Measurements from ENCODE around the gene OR13G1. TPM values are rescaled to one million over a fixed set of nuclear protein-coding genes. Genes with fewer than 3 reads are reported as not detected.

Gene OR13G1
- total RNA-seq, 6 experiments from 2014 or later = not detected

DNA sequence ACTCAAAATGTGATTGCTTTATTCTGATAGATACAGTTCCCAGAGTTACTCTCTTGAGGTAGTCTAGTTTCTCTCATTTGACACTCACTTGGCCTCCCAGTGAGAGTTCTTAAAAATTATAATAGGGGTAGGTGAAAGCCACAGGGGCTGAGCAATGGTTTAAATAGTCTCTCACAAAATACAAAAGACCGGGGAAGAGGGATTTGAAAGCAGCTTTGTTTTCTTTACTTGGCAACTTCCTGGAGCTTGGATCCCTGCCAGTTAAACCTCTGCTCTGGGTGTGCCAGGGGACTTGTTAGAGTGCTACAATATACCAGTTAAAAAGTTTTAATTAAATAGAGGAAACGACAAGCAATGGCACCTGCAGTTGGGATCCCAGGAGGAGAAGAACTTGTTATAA, 31.7 kb downstream of the OR13G1 start:
- H3K4me3 Mint-ChIP-seq = no peak overlapping the region
- TF ChIP-seq CTCF (IDR thresholded peaks at IDR 0.05) = no peak
- no peak for DNase-seq
- no peaks in the 10 kb centered on the region for H3K4me1 Mint-ChIP-seq (ENCODE audit: low read depth)
- no peaks in the 10 kb centered on the region; the same call in 1 of the 2 replicates for H3K27me3 Mint-ChIP-seq (ENCODE audit: insufficient read depth)
- peaks cover 24% of the 10 kb centered on the region; the same call in 1 of the 2 replicates for H3K9me3 Mint-ChIP-seq
- H3K27ac Mint-ChIP-seq = no peak overlapping the region
- H3K36me3 Mint-ChIP-seq (ENCODE audit: low read depth) = no peaks in the 10 kb centered on the region

DNA sequence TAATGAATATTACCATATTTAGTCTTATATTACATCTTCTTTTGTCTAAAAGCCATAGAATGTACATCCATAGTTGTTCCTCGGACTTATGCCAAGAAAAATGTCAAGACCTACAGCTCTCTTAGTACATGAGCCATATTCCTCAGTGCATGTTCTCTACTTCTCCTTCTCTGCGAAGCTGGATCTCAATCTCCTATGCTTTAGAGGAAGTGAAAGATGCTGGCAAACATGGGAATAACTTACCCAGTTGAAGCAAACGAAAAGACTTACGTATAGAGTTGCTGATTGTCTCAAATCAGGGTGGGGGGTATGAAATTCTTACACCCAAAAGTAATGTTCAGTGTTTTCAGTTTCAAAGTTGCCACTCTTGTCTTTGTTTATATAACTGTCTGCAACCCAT, 32.7 kb downstream of the OR13G1 start:
- Mint-ChIP-seq H3K4me3 (no peak overlapping the region), H3K36me3 (ENCODE audit: low read depth) (no peaks in the 10 kb centered on the region), H3K27me3 (ENCODE audit: insufficient read depth) (no peaks in the 10 kb centered on the region; the same call in 1 of the 2 replicates), H3K9me3 (peaks cover 24% of the 10 kb centered on the region; the same call in 1 of the 2 replicates), H3K27ac (no peak overlapping the region), H3K4me1 (ENCODE audit: low read depth) (no peaks in the 10 kb centered on the region)
- DNase-seq = no peak
- no peak for TF ChIP-seq CTCF (IDR thresholded peaks at IDR 0.05)

GRCh38 chr1:247642742-247643141, 36.8 kb downstream of the OR13G1 start:
- H3K36me3 Mint-ChIP-seq (ENCODE audit: low read depth) = peaks cover 9% of the 10 kb centered on the region; the same call in 1 of the 2 replicates
- no peaks in the 10 kb centered on the region; the same call in none of the 2 replicates for H3K27me3 Mint-ChIP-seq (ENCODE audit: insufficient read depth)
- TF ChIP-seq CTCF (IDR thresholded peaks at IDR 0.05) = no peak
- DNase-seq = no peak
- peaks cover 12% of the 10 kb centered on the region; the same call in 1 of the 2 replicates for H3K4me1 Mint-ChIP-seq (ENCODE audit: low read depth)
- no peak overlapping the region for H3K27ac Mint-ChIP-seq
- peaks cover 33% of the 10 kb centered on the region for H3K9me3 Mint-ChIP-seq
- H3K4me3 Mint-ChIP-seq = no peak overlapping the region

GRCh38 chr1:247639381-247639981, 40.1 kb downstream of the OR13G1 start:
- peaks cover 43% of the 10 kb centered on the region for H3K9me3 Mint-ChIP-seq
- peaks cover 12% of the 10 kb centered on the region; the same call in 1 of the 2 replicates for H3K4me1 Mint-ChIP-seq (ENCODE audit: low read depth)
- no peak overlapping the region for H3K27ac Mint-ChIP-seq
- H3K36me3 Mint-ChIP-seq (ENCODE audit: low read depth) = peaks cover 9% of the 10 kb centered on the region; the same call in 1 of the 2 replicates
- DNase-seq = no peak
- no peak overlapping the region for H3K4me3 Mint-ChIP-seq
- no peak for TF ChIP-seq CTCF (IDR thresholded peaks at IDR 0.05)
- H3K27me3 Mint-ChIP-seq (ENCODE audit: insufficient read depth) = no peaks in the 10 kb centered on the region; the same call in none of the 2 replicates

- no peaks in the 10 kb centered on the region; the same call in none of the 2 replicates for H3K27me3 Mint-ChIP-seq (ENCODE audit: insufficient read depth)
- TF ChIP-seq CTCF (IDR thresholded peaks at IDR 0.05) = no peak
- H3K4me3 Mint-ChIP-seq = no peak overlapping the region
- peaks cover 9% of the 10 kb centered on the region; the same call in 1 of the 2 replicates for H3K36me3 Mint-ChIP-seq (ENCODE audit: low read depth)
- H3K27ac Mint-ChIP-seq = no peak overlapping the region
- peaks cover 12% of the 10 kb centered on the region; the same call in 1 of the 2 replicates for H3K4me1 Mint-ChIP-seq (ENCODE audit: low read depth)
- no peak for DNase-seq
- peaks cover 44% of the 10 kb centered on the region for H3K9me3 Mint-ChIP-seq
These were observed 40.8 kb downstream of the OR13G1 start for GRCh38 chr1:247638781-247639180.
